Testis (tissue), 2 donors: ENCODE results near the gene DEK.
"Not testable (repeated sequence)": the region's sequence is repeated elsewhere in the genome, so short reads cannot be mapped to it uniquely, and the experiment has no call there.

Experiments used
- POLR2A ChIP-seq: fragments of 450-650 bp; IDR thresholded peaks from one replicate; pipeline ENCODE4 v1.6.1; 2017; ENCODE audit warnings: antibody characterized with exemption, mild to moderate bottlenecking, moderate library complexity
- TF ChIP-seq, protein P1 (sequence below), 3 experiments: fragments of 450-650 bp in 2 of 3; fragments of 200-600 bp in 1 of 3; sonication (generic) in 1 of 3; IDR thresholded peaks; one replicate each; pipeline ENCODE4 v1.5.1; 2016 to 2019; ENCODE audit warnings: antibody characterized with exemption in 3 of 3, mild to moderate bottlenecking in 2 of 3, moderate library complexity in 1 of 3

DNA sequence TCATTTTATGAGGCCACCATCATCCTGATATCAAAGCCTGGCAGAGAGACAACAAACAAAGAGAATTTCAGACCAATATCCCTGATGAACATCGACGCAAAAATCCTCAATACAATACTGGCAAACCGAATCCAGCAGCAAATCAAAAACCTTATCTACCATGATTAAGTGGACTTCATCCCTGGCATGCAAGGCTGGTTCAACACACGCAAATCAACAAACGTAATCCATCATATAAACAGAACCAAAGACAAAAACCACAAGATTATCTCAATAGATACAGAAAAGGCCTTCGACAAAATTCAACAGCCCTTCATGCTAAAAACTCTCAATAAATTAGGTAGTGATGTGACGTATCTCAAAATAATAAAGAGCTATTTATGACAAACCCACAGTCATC lies 32.5 kb downstream of the DEK start:
- TF ChIP-seq, protein P1, sequence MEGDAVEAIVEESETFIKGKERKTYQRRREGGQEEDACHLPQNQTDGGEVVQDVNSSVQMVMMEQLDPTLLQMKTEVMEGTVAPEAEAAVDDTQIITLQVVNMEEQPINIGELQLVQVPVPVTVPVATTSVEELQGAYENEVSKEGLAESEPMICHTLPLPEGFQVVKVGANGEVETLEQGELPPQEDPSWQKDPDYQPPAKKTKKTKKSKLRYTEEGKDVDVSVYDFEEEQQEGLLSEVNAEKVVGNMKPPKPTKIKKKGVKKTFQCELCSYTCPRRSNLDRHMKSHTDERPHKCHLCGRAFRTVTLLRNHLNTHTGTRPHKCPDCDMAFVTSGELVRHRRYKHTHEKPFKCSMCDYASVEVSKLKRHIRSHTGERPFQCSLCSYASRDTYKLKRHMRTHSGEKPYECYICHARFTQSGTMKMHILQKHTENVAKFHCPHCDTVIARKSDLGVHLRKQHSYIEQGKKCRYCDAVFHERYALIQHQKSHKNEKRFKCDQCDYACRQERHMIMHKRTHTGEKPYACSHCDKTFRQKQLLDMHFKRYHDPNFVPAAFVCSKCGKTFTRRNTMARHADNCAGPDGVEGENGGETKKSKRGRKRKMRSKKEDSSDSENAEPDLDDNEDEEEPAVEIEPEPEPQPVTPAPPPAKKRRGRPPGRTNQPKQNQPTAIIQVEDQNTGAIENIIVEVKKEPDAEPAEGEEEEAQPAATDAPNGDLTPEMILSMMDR (IDR thresholded peaks at IDR 0.05): not testable (repeated sequence)
- not testable (repeated sequence) for TF ChIP-seq POLR2A
